ENCODE results near the gene MOK. TPM values are rescaled to one million over a fixed set of nuclear protein-coding genes. Genes with fewer than 3 reads are reported as not detected.

Gene MOK
- total and polyA plus RNA-seq, 2 of the 4 experiments (the other 2 are of a cell fraction), result 16.8 to 48.5 TPM

GRCh38 chr14:102212845-102213244, 92.1 kb downstream of the MOK start:
- Histone ChIP-seq H3K27ac (ENCODE audit: insufficient read depth, low read length) (no peak overlapping the region), H4K5ac (ENCODE audit: low read depth, low read length) (no peak overlapping the region), H3K9me3 (ENCODE audit: control insufficient read depth, insufficient read depth, low read length) (no peaks in the 10 kb centered on the region), H3K4me3 (ENCODE audit: insufficient read depth, low read depth, low read length) (no peak overlapping the region), H2BK120ac (ENCODE audit: low read depth, low read length) (no peak overlapping the region), H3K4ac (ENCODE audit: low read depth, low read length) (no peak overlapping the region), H2AFZ (replicated peaks; ENCODE audit: low read length, poor library complexity) (no peak overlapping the region), H3K79me1 (ENCODE audit: low read depth in 1 of 2, low read length in 2 of 2) (peaks cover 24 to 71% of the 10 kb centered on the region in 2 experiments), H3K9ac (ENCODE audit: low read depth, low read length) (no peak overlapping the region), H2BK20ac (ENCODE audit: low read depth, low read length) (no peak overlapping the region), H3K27me3 (ENCODE audit: control insufficient read depth, insufficient read depth, low read length) (no peaks in the 10 kb centered on the region), H3K9me1 (ENCODE audit: insufficient read depth, low read length) (peaks cover 21% of the 10 kb centered on the region), H3K4me2 (ENCODE audit: low read depth, low read length) (no peak overlapping the region), H3K23ac (ENCODE audit: low read depth, low read length) (no peak overlapping the region), H4K8ac (ENCODE audit: low read depth in 2 of 2, low read length in 2 of 2) (no peak overlapping the region), H2AK5ac (ENCODE audit: low read depth, low read length) (no peak overlapping the region), H3K18ac (ENCODE audit: low read depth, low read length) (no peak overlapping the region), H4K20me1 (ENCODE audit: insufficient read depth, low read length) (peaks cover 12% of the 10 kb centered on the region), H3K56ac (ENCODE audit: extremely low read depth, insufficient read depth, low read length) (no peak overlapping the region), H3K36me3 (ENCODE audit: control insufficient read depth, insufficient read depth, low read length) (peaks cover 20% of the 10 kb centered on the region), H2BK15ac (ENCODE audit: low read depth, low read length) (no peak overlapping the region), H3K14ac (replicated peaks; ENCODE audit: low read depth, low read length) (no peak overlapping the region), H3K4me1 (ENCODE audit: control insufficient read depth, insufficient read depth, low read length) (peaks cover 9% of the 10 kb centered on the region), H2BK5ac (ENCODE audit: low read depth, low read length, poor library complexity, severe bottlenecking) (no peak overlapping the region), H4K91ac (ENCODE audit: insufficient read depth, low read depth, low read length) (no peak overlapping the region), H2AK9ac (replicated peaks; ENCODE audit: low read depth, low read length, poor library complexity) (no peak overlapping the region)
- dilution Hi-C loops (cut with HindIII; ENCODE audit: low sequenced_read_pairs, unreplicated experiment) (no loop called here), intact Hi-C loops (cut with micrococcal nuclease) (no loop called here), in situ Hi-C loops (cut with MboI; ENCODE audit: low sequenced_read_pairs) (no loop called here)
- ChIA-PET POLR2A (ENCODE audit: unreplicated experiment) (no interaction called here), CTCF (no interaction called here)
- DNase-seq (no peak), ATAC-seq (ENCODE audit: low read depth) (no peak)
- WGBS, 2 experiments (ENCODE audit: extremely low coverage in 2 of 2, insufficient read length in 1 of 2), result 95% methylated on average over 8 of the region's 10 CpGs; no CpG with 5 or more reads in 1 of the 2 experiments
- no TSS peak for BruUV-seq (replicated peaks)
- TF ChIP-seq CTCF (conservative IDR thresholded peaks at IDR 0.05; ENCODE audit: low read depth, low read length) (no peak), USF2 (IDR thresholded peaks at IDR 0.05; ENCODE audit: low read depth, low read length) (no peak), FOS (IDR thresholded peaks at IDR 0.05; ENCODE audit: low read depth, low read length) (no peak), MXI1 (IDR thresholded peaks at IDR 0.05; ENCODE audit: borderline replicate concordance, low read depth, low read length) (no peak), CEBPB (IDR thresholded peaks at IDR 0.05; ENCODE audit: low read depth, low read length) (no peak), RFX5 (IDR thresholded peaks at IDR 0.05; ENCODE audit: low read depth, low read length) (no peak), RCOR1 (IDR thresholded peaks at IDR 0.05; ENCODE audit: insufficient replicate concordance, low read length) (no peak), RAD21 (IDR thresholded peaks at IDR 0.05; ENCODE audit: low read length) (no peak), MAFK (IDR thresholded peaks at IDR 0.05; ENCODE audit: low read depth, low read length) (no peak), MAZ (IDR thresholded peaks at IDR 0.05; ENCODE audit: borderline replicate concordance, low read depth, low read length) (no peak), BHLHE40 (IDR thresholded peaks at IDR 0.05; ENCODE audit: low read depth, low read length) (no peak), SMC3 (IDR thresholded peaks at IDR 0.05; ENCODE audit: low read depth, low read length) (no peak), POLR2A (IDR thresholded peaks at IDR 0.05; ENCODE audit: low read depth, low read length) (no peak)
